Testis (tissue), 3 donors: ENCODE data around the gene SMARCC2. TPM values are rescaled to one million over a fixed set of nuclear protein-coding genes. Genes with fewer than 3 reads are reported as not detected.
"Not testable (repeated sequence)": the region's sequence is repeated elsewhere in the genome, so short reads cannot be mapped to it uniquely, and the experiment has no call there.

Source experiments
- DNase-seq: peaks from one replicate; pipeline ENCODE4 v3.0.0-alpha.2; 2019
- H3K27ac ChIP-seq, 2 donors: fragments of 200-600 bp; sonication (generic); one replicate each; pipeline ENCODE4 v1.5.1; 2019
- H3K27me3 ChIP-seq: fragments of 200-600 bp; sonication (generic); one replicate; pipeline ENCODE4 v1.5.1; 2019
- H3K36me3 ChIP-seq: fragments of 200-600 bp; sonication (generic); one replicate; pipeline ENCODE4 v1.5.1; 2017; ENCODE audit warnings: low read depth; ENCODE audit errors: missing control alignments
- H3K4me1 ChIP-seq: fragments of 200-600 bp; sonication (generic); one replicate; pipeline ENCODE4 v1.5.1; 2019
- H3K4me3 ChIP-seq, 2 donors: fragments of 200-600 bp; sonication (generic); one replicate each; pipeline ENCODE4 v1.5.1; 2017 to 2019
- H3K9me3 ChIP-seq: fragments of 200-600 bp; sonication (generic); one replicate; pipeline ENCODE4 v1.5.1; 2017
- CTCF ChIP-seq, 3 experiments: fragments of 450-650 bp in 2 of 3; fragments of 200-600 bp in 1 of 3; sonication (generic) in 1 of 3; IDR thresholded peaks; one replicate each; pipeline ENCODE4 v1.5.1; 2016 to 2019; ENCODE audit warnings: antibody characterized with exemption in 3 of 3, mild to moderate bottlenecking in 2 of 3, moderate library complexity in 1 of 3
- POLR2A ChIP-seq: fragments of 450-650 bp; IDR thresholded peaks from one replicate; pipeline ENCODE4 v1.6.1; 2017; ENCODE audit warnings: antibody characterized with exemption, mild to moderate bottlenecking, moderate library complexity
- WGBS, 2 donors: methylation state at CpG; one replicate each; pipeline ENCODE4 v1.1.5; 2018; 5-methylcytosine and 5-hydroxymethylcytosine counted together
- intact Hi-C: fragments of 100-400 bp; cut with DNase I; formaldehyde crosslinking; loops from one replicate; pipeline ENCODE4 v1.15.1; 2023; ENCODE audit warnings: low total_unique reads
- polyA plus RNA-seq: library from polyadenylated mRNA; stranded (reverse); fragments of 350-450 nt; fragmentation: Illumina TruSeq; extraction: RNeasy Lipid Tissue Mini Kit (QIAGEN cat#74804); gene quantifications from one replicate; pipeline ENCODE4 v1.2.3, GENCODE V29; 2014; ENCODE audit warnings: low read depth, low replicate concordance; ENCODE audit not compliant: insufficient read depth
- total RNA-seq, 2 donors: library from RNA; depleted of rRNA; stranded (reverse); fragments of >200 nt; gene quantifications; one replicate each; pipeline ENCODE4 v1.2.3, GENCODE V29; 2016

Gene SMARCC2
- total and polyA plus RNA-seq, 3 donors from 2014 or later = 69.5 to 148 (median 106) TPM

GRCh38 chr12:56158926-56159461 lies 30.3 kb downstream of the SMARCC2 start:
- H3K4me1 ChIP-seq = peaks cover 33% of the 10 kb centered on the region
- H3K36me3 ChIP-seq = no peaks in the 10 kb centered on the region

GRCh38 chr12:56158029-56158925 lies 31.0 kb downstream of the SMARCC2 start, which contains the start of gene MYL6:
Gene MYL6, plus strand, starts transcription at chr12:56158359. Its CDS starts 43 bp downstream, at chr12:56158402.
- peak; percentile 99 for TF ChIP-seq POLR2A
- TF ChIP-seq CTCF (IDR thresholded peaks at IDR 0.05) = no peak
- Histone ChIP-seq H3K27me3 (no peaks in the 10 kb centered on the region), H3K36me3 (no peaks in the 10 kb centered on the region), H3K9me3 (no peaks in the 10 kb centered on the region), H3K27ac (peak within 1 kb of the TSS; percentile 98 to 99), H3K4me3 (peak within 1 kb of the TSS; percentile 76 to 85), H3K4me1 (peaks cover 37% of the 10 kb centered on the region)
- intact Hi-C loops = no loop called here
- WGBS, 2 donors = 0 to 1% methylated on average over 22 to 30 of the region's 30 CpGs
- peak; percentile 100 for DNase-seq

More at GRCh38 chr12:56158926-56159461, 30.3 kb downstream of the SMARCC2 start:
- WGBS, 2 donors = 12 to 21% methylated on average over 6 of the region's 6 CpGs
- Histone ChIP-seq H3K4me3 (peak overlapping the region; percentile 76 to 85), H3K9me3 (no peaks in the 10 kb centered on the region), H3K27ac (peak overlapping the region; percentile 98 to 99), H3K27me3 (no peaks in the 10 kb centered on the region)
- peak; percentile 14 for TF ChIP-seq POLR2A
- no peak for TF ChIP-seq CTCF (IDR thresholded peaks at IDR 0.05)
- DNase-seq = peak; percentile 90
- intact Hi-C loops = no loop called here

GRCh38 chr12:56157201-56158028 lies 31.9 kb downstream of the SMARCC2 start:
- H3K4me1 ChIP-seq = peaks cover 44% of the 10 kb centered on the region

GRCh38 chr12:56156464-56157200 lies 32.7 kb downstream of the SMARCC2 start:
- DNase-seq, H3K27me3 ChIP-seq, H3K36me3 ChIP-seq, H3K9me3 ChIP-seq, intact Hi-C loops: not testable (repeated sequence)
- H3K4me1 ChIP-seq = peaks cover 45% of the 10 kb centered on the region
- H3K4me3 ChIP-seq = peak overlapping the region; percentile 76 to 85
- peak overlapping the region; percentile 98 to 99 for H3K27ac ChIP-seq
- 82 to 87% methylated on average over 21 of the region's 21 CpGs for WGBS, 2 donors

More at GRCh38 chr12:56157201-56158028, 31.9 kb downstream of the SMARCC2 start:
- Histone ChIP-seq H3K9me3 (no peaks in the 10 kb centered on the region), H3K36me3 (no peaks in the 10 kb centered on the region), H3K27me3 (no peaks in the 10 kb centered on the region), H3K27ac (peak overlapping the region; percentile 98 to 99), H3K4me3 (peak overlapping the region; percentile 76 to 85)
- intact Hi-C loops = no loop called here
- 3 to 4% methylated on average over 43 to 45 of the region's 45 CpGs for WGBS, 2 donors
- DNase-seq = peak; percentile 79
- TF ChIP-seq POLR2A = no peak
- TF ChIP-seq CTCF (IDR thresholded peaks at IDR 0.05) = peak; percentile 57 to 83 (median 72)
